Measurements from ENCODE around the gene ZFPM1. TPM values are rescaled to one million over a fixed set of nuclear protein-coding genes. Genes with fewer than 3 reads are reported as not detected.
"Not testable (repeated sequence)": the region's sequence is repeated elsewhere in the genome, so short reads cannot be mapped to it uniquely, and the experiment has no call there.

The ZFPM1 gene
- total and polyA plus RNA-seq, 10 donors: 2.3 to 25.3 (median 8.9) TPM

GRCh38 chr16:88482630-88483391, 29.7 kb downstream of the ZFPM1 start:
- no peak for DNase-seq
- 72 to 88% (median 74%) methylated on average over 5 to 22 of the region's 22 CpGs for WGBS, 5 donors
- H3K27ac ChIP-seq: no peak overlapping the region
- H3K9me3 ChIP-seq: no peaks in the 10 kb centered on the region
- intact Hi-C loops (cut with DNase I; ENCODE audit: low total_unique reads): no loop called here
- H3K36me3 ChIP-seq: peaks cover 0 to 44% (median 2%) of the 10 kb centered on the region in 6 donors
- peaks cover 22 to 58% (median 53%) of the 10 kb centered on the region in 6 donors for H3K4me1 ChIP-seq
- no peak overlapping the region for H3K4me3 ChIP-seq
- no peak for TF ChIP-seq POLR2A (IDR thresholded peaks at IDR 0.05)
- peak in 1 of 3 donors; percentile 14 for TF ChIP-seq POLR2AphosphoS5 (IDR thresholded peaks at IDR 0.05)
- H3K27me3 ChIP-seq (replicated peaks in 1 of 7): no peaks in the 10 kb centered on the region

- Histone ChIP-seq H3K27ac (no peak overlapping the region), H3K27me3 (replicated peaks in 1 of 7) (no peaks in the 10 kb centered on the region), H3K9me3 (no peaks in the 10 kb centered on the region), H3K36me3 (peaks cover 0 to 49% (median 2%) of the 10 kb centered on the region in 6 donors), H3K4me1 (peaks cover 20 to 57% (median 48%) of the 10 kb centered on the region in 6 donors), H3K4me3 (no peak overlapping the region)
- DNase-seq: no peak
- intact Hi-C loops (cut with DNase I; ENCODE audit: low total_unique reads): no loop called here
- 77 to 91% (median 82%) methylated on average over 8 of the region's 8 CpGs for WGBS, 5 donors
- TF ChIP-seq POLR2A (IDR thresholded peaks at IDR 0.05): no peak
- no peak for TF ChIP-seq POLR2AphosphoS5 (IDR thresholded peaks at IDR 0.05)
- TF ChIP-seq CTCF (IDR thresholded peaks at IDR 0.05 in 8 of 11, conservative IDR thresholded peaks at IDR 0.05 in 3 of 11): no peak
Observed at GRCh38 chr16:88483392-88483641, 30.2 kb downstream of the ZFPM1 start.

GRCh38 chr16:88484505-88485365, 31.7 kb downstream of the ZFPM1 start:
- no peak for DNase-seq
- no peak overlapping the region for H3K27ac ChIP-seq
- TF ChIP-seq CTCF (IDR thresholded peaks at IDR 0.05 in 8 of 11, conservative IDR thresholded peaks at IDR 0.05 in 3 of 11) (no peak), POLR2AphosphoS5 (IDR thresholded peaks at IDR 0.05) (no peak), POLR2A (IDR thresholded peaks at IDR 0.05) (no peak)
- H3K36me3 ChIP-seq: peaks cover 0 to 63% (median 7%) of the 10 kb centered on the region in 6 donors
- WGBS, 5 donors: 89 to 94% (median 90%) methylated on average over 27 to 36 of the region's 36 CpGs
- no peaks in the 10 kb centered on the region for H3K27me3 ChIP-seq (replicated peaks in 1 of 7)
- no peak overlapping the region for H3K4me3 ChIP-seq
- no peaks in the 10 kb centered on the region for H3K9me3 ChIP-seq
- peaks cover 8 to 57% (median 36%) of the 10 kb centered on the region in 6 donors for H3K4me1 ChIP-seq
- intact Hi-C loops (cut with DNase I; ENCODE audit: low total_unique reads): no loop called here

GRCh38 chr16:88485366-88485741, 32.3 kb downstream of the ZFPM1 start:
- WGBS, 5 donors: 93 to 97% (median 96%) methylated on average over 8 of the region's 8 CpGs
- H3K9me3 ChIP-seq; H3K4me3 ChIP-seq; intact Hi-C loops (cut with DNase I; ENCODE audit: low total_unique reads); H3K27ac ChIP-seq; DNase-seq; H3K27me3 ChIP-seq (replicated peaks in 1 of 7): not testable (repeated sequence)
- peaks cover 0 to 70% (median 10%) of the 10 kb centered on the region in 6 donors for H3K36me3 ChIP-seq
- H3K4me1 ChIP-seq: peaks cover 2 to 52% (median 30%) of the 10 kb centered on the region in 6 donors
